Measurements from ENCODE around the gene DPP6.

The DPP6 gene

DNA sequence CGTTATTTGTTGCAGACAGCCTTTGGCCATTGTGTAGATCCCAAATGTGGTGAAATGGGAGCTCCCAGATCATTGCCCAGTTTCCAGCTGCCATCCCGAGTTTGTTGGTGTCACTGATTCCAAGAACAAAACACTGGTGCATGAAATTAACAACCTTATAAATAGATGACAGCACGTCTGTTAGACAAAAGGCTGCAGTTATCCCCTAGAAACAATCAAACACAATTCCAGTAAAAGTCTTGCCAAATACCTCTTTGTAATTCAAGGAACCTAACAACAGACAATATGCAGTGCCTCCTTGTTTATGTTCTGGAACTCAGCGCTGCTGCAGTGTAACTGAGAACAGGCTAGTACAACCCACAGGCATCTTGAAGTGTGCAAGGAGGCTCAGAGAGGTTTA, 546.2 kb downstream of the DPP6 start:
- H3K4me1 ChIP-seq (ENCODE audit: insufficient read depth, low read length, poor library complexity, severe bottlenecking), result no peaks in the 10 kb centered on the region
- no peaks in the 10 kb centered on the region for H3K27me3 ChIP-seq (ENCODE audit: insufficient read depth, low read length, poor library complexity, severe bottlenecking)
- H3K79me2 ChIP-seq (ENCODE audit: insufficient read depth, low read length), result no peaks in the 10 kb centered on the region
- H3K9me2 ChIP-seq (replicated peaks; ENCODE audit: low read depth, low read length), result no peaks in the 10 kb centered on the region
- H2AFZ ChIP-seq (ENCODE audit: low read length), result no peak overlapping the region
- H4K20me1 ChIP-seq (ENCODE audit: insufficient read depth, low read length, poor library complexity, severe bottlenecking), result no peaks in the 10 kb centered on the region
- TF ChIP-seq, protein P1, sequence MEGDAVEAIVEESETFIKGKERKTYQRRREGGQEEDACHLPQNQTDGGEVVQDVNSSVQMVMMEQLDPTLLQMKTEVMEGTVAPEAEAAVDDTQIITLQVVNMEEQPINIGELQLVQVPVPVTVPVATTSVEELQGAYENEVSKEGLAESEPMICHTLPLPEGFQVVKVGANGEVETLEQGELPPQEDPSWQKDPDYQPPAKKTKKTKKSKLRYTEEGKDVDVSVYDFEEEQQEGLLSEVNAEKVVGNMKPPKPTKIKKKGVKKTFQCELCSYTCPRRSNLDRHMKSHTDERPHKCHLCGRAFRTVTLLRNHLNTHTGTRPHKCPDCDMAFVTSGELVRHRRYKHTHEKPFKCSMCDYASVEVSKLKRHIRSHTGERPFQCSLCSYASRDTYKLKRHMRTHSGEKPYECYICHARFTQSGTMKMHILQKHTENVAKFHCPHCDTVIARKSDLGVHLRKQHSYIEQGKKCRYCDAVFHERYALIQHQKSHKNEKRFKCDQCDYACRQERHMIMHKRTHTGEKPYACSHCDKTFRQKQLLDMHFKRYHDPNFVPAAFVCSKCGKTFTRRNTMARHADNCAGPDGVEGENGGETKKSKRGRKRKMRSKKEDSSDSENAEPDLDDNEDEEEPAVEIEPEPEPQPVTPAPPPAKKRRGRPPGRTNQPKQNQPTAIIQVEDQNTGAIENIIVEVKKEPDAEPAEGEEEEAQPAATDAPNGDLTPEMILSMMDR (conservative IDR thresholded peaks at IDR 0.05; ENCODE audit: low read length), result no peak
- TF ChIP-seq EZH2phosphoT487 (IDR thresholded peaks at IDR 0.05; ENCODE audit: borderline replicate concordance), result no peak
- no peak overlapping the region for H3K4me2 ChIP-seq (ENCODE audit: low read depth, low read length, poor library complexity, severe bottlenecking)
- H3F3A ChIP-seq (ENCODE audit: low read depth), result no peaks in the 10 kb centered on the region
- 0 out of 2 replicates have a peak, but pooled peaks cover 8% of the 10 kb centered on the region for H3K9me3 ChIP-seq (ENCODE audit: insufficient read depth, low read depth, low read length)
- H3K36me3 ChIP-seq (ENCODE audit: insufficient read depth, low read length), result no peaks in the 10 kb centered on the region
- no peak overlapping the region for H3K4me3 ChIP-seq (ENCODE audit: low read length, poor library complexity, severe bottlenecking)
- H3K9ac ChIP-seq (ENCODE audit: low read depth, low read length, poor library complexity, severe bottlenecking), result no peak overlapping the region

DNA sequence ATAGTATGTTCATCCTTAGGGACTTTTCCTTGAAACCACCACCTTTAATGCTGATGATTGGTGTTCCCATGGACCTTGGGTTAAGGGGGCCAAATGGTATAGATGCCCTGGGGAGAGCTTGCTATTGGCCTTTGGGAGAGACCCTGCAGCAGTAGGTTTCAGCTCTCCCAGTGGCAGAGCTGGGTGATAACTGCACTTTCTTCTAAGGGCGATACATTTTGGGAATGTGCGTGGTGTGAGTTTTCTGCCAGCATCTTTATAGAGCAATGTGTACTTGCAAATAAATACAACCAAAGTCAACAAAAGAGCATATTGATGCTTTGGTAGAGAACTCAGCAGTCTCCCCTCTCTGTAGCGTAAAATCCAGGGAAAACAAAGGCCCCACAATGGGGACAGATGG, 546.7 kb downstream of the DPP6 start:
- 0 out of 2 replicates have a peak, but pooled peaks cover 5% of the 10 kb centered on the region for H3K9me3 ChIP-seq (ENCODE audit: insufficient read depth, low read depth, low read length)
- no peak for TF ChIP-seq EZH2phosphoT487 (IDR thresholded peaks at IDR 0.05; ENCODE audit: borderline replicate concordance)
- TF ChIP-seq, protein P1 (conservative IDR thresholded peaks at IDR 0.05; ENCODE audit: low read length), result no peak

DNA sequence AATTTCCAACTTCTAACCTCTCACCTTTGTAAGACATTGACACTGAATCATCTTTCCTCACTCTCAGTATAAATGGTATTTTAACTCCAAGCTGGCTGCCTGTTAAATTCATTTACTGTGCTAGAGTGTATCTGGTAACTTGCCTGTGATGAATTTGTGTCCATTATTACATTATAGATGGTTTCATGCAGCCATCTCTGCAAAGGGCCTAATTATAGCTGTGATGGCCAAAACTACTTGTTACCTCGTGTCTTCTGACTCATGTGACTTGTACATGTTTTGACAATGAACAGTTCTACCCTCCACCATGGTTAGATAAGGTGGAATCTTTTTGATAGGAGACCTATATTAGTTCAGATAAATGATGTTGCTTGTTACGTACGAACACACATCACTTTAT, 558.7 kb downstream of the DPP6 start:
- Histone ChIP-seq H3K9me3 (ENCODE audit: insufficient read depth, low read depth, low read length) (no peaks in the 10 kb centered on the region), H4K20me1 (ENCODE audit: insufficient read depth, low read length, poor library complexity, severe bottlenecking) (no peaks in the 10 kb centered on the region), H3K27me3 (ENCODE audit: insufficient read depth, low read length, poor library complexity, severe bottlenecking) (no peaks in the 10 kb centered on the region), H3K4me3 (ENCODE audit: low read length, poor library complexity, severe bottlenecking) (no peak overlapping the region), H3F3A (ENCODE audit: low read depth) (no peaks in the 10 kb centered on the region), H3K36me3 (ENCODE audit: insufficient read depth, low read length) (no peaks in the 10 kb centered on the region), H3K9me2 (replicated peaks; ENCODE audit: low read depth, low read length) (no peaks in the 10 kb centered on the region), H3K9ac (ENCODE audit: low read depth, low read length, poor library complexity, severe bottlenecking) (no peak overlapping the region), H3K4me2 (ENCODE audit: low read depth, low read length, poor library complexity, severe bottlenecking) (no peak overlapping the region), H3K4me1 (ENCODE audit: insufficient read depth, low read length, poor library complexity, severe bottlenecking) (no peaks in the 10 kb centered on the region), H3K79me2 (ENCODE audit: insufficient read depth, low read length) (no peaks in the 10 kb centered on the region), H2AFZ (ENCODE audit: low read length) (no peak overlapping the region)
- TF ChIP-seq, protein P1 (conservative IDR thresholded peaks at IDR 0.05; ENCODE audit: low read length), result no peak
- TF ChIP-seq EZH2phosphoT487 (IDR thresholded peaks at IDR 0.05; ENCODE audit: borderline replicate concordance), result no peak

More for the DNA sequence above, 546.7 kb downstream of the DPP6 start:
- Histone ChIP-seq H3F3A (ENCODE audit: low read depth) (no peaks in the 10 kb centered on the region), H3K36me3 (ENCODE audit: insufficient read depth, low read length) (no peaks in the 10 kb centered on the region), H3K9ac (ENCODE audit: low read depth, low read length, poor library complexity, severe bottlenecking) (no peak overlapping the region), H2AFZ (ENCODE audit: low read length) (no peak overlapping the region), H3K9me2 (replicated peaks; ENCODE audit: low read depth, low read length) (no peaks in the 10 kb centered on the region), H4K20me1 (ENCODE audit: insufficient read depth, low read length, poor library complexity, severe bottlenecking) (no peaks in the 10 kb centered on the region), H3K79me2 (ENCODE audit: insufficient read depth, low read length) (no peaks in the 10 kb centered on the region), H3K4me1 (ENCODE audit: insufficient read depth, low read length, poor library complexity, severe bottlenecking) (no peaks in the 10 kb centered on the region), H3K4me2 (ENCODE audit: low read depth, low read length, poor library complexity, severe bottlenecking) (no peak overlapping the region), H3K4me3 (ENCODE audit: low read length, poor library complexity, severe bottlenecking) (no peak overlapping the region), H3K27me3 (ENCODE audit: insufficient read depth, low read length, poor library complexity, severe bottlenecking) (no peaks in the 10 kb centered on the region)

All from Loucy (cell line).